SU-DHL-6 (cell line): ENCODE measurements around the gene RBM44.

Source experiments
- EZH2phosphoT487 ChIP-seq: fragments of 200-600 bp; sonication (generic), shearing (Covaris generic); conservative IDR thresholded peaks from 2 replicates; pipeline ENCODE4 v1.6.1; 2018; ENCODE audit warnings: mild to moderate bottlenecking, antibody characterized with exemption, low read length, moderate library complexity, mixed read lengths
- TF ChIP-seq, protein P1 (sequence below): fragments of 200-600 bp; sonication (generic); IDR thresholded peaks from one replicate; pipeline ENCODE4 v1.5.1; 2017; ENCODE audit warnings: antibody characterized with exemption, mild to moderate bottlenecking, low read length, moderate library complexity; ENCODE audit not compliant: insufficient read depth, poor library complexity, severe bottlenecking

DNA sequence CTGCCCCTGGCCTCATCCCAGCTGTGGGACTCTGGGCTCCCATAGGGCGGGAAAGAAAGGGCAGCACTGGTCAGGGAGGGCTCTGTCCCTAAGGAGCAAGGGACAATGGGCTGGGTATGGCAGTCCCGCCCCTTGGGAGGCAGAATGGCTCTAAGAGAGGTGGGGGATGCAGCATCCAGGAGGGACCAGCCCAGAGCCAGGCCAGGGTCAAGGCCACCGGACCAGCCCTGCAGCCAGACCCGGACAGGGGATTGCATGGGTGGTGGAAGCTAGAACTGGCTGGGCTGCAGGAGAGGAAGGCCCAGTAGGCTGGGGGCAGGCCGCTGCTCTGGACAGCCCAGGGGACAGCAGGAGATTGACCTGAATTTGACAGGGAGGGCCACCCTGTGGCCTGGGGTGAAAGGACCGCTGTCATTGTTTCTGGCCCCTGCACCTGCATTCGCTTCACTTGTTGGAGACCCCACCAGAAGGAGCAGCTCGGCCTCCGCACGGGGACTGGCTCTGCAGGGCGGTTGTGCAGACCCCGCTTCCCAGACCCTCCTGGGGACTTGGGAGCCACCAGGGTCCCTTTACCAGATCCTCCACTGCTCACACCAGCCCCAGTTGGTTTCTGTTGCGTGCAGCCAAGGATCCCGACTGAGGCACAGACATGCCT, 75.4 kb downstream of the RBM44 start:
- TF ChIP-seq, protein P1, sequence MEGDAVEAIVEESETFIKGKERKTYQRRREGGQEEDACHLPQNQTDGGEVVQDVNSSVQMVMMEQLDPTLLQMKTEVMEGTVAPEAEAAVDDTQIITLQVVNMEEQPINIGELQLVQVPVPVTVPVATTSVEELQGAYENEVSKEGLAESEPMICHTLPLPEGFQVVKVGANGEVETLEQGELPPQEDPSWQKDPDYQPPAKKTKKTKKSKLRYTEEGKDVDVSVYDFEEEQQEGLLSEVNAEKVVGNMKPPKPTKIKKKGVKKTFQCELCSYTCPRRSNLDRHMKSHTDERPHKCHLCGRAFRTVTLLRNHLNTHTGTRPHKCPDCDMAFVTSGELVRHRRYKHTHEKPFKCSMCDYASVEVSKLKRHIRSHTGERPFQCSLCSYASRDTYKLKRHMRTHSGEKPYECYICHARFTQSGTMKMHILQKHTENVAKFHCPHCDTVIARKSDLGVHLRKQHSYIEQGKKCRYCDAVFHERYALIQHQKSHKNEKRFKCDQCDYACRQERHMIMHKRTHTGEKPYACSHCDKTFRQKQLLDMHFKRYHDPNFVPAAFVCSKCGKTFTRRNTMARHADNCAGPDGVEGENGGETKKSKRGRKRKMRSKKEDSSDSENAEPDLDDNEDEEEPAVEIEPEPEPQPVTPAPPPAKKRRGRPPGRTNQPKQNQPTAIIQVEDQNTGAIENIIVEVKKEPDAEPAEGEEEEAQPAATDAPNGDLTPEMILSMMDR: no peak
- TF ChIP-seq EZH2phosphoT487: no peak
